HG02973 (cell line): ENCODE results near the gene DGKG.

Source experiments
- ATAC-seq: cut with Tn5 transposase; IDR thresholded peaks from one replicate; pipeline ENCODE4 v1.9.1; 2021; ENCODE audit warnings: moderate library complexity; ENCODE audit not compliant: unreplicated experiment

DGKG gene

DNA sequence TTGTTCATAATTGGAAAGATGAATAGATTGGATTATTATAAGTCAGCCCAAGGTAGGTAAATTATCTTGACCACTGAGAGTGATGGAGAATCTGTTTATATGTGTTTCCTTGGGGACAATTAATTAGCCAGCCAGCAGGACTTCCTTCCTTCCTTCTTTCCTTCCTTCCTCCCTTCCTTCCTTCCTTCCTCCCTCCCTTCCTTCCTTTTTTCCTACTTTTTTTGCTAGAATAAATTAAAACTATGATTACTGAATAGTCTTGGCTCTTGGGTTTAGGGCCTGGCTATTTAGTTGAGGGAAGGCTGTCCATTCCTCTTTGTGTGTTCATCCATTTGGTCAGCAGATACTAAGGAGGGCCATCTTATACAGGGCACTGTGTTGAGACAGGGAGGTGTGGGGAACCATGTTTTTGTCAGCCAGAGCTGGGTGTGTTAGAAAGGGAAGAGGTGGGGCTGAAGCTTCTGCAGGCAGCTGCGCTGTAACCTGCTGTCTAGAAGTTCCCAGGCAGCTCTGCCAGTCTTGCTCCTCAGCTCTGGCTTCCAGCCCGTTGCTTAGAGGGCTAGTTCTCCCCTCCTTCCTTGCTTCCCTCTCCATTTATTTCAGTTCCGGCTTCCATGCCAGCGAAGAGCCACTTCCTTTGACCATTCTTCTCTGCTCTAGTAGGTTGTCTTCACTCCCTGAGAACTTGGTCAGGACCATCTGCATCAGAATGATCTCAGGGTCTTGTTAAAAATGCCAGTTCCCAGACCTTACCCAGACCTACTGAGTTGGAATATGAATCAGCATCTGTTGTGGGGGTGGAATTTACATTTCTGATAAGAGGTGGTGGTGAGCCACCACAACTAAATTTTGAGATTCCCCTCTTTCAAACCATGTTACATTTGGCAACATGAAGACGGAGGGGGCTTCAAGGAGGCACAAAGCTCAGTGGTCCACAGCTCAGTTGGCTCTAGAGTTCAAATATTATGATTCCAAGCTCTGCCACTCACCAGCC, 113.9 kb downstream of the DGKG start:
- no peak for ATAC-seq

DNA sequence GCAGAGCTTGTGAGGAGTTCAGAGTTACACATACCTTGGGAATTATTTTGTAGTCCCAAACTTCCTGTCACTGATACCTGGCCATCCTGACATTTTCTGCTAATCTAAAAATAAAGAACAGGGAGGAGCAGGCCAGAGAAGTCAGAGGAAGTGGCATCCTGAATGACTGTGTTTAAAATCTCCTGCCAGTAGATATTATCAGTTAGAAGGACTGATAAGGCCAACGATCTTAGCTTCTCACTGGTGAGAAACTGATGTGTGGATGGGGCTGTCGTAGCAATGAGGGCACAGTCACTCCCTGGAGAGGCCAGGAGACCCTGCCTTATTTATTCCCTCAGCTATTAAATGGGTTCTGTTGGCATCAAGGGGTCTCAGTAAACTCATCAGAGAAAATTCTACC, 115.1 kb downstream of the DGKG start:
- no peak for ATAC-seq

DNA sequence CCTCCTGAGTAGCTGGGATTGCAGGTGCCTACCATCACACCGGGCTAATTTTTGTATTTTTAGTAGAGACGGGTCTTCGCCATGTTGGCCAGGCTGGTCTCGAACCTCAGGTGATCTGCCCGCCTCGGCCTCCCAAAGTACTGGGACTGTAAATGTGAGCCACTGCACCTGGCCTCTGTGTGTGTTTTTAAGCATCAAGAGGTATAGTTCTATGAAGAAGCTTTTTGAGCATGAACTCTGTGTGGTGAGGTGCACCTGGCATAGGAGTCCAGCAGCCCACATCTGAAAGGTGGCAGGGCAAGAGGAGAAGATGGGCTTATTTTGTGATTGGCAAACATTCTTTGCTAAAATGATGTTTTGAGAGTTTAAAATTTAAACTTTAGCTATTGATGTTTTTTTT, 118.0 kb downstream of the DGKG start:
- ATAC-seq: no peak

DNA sequence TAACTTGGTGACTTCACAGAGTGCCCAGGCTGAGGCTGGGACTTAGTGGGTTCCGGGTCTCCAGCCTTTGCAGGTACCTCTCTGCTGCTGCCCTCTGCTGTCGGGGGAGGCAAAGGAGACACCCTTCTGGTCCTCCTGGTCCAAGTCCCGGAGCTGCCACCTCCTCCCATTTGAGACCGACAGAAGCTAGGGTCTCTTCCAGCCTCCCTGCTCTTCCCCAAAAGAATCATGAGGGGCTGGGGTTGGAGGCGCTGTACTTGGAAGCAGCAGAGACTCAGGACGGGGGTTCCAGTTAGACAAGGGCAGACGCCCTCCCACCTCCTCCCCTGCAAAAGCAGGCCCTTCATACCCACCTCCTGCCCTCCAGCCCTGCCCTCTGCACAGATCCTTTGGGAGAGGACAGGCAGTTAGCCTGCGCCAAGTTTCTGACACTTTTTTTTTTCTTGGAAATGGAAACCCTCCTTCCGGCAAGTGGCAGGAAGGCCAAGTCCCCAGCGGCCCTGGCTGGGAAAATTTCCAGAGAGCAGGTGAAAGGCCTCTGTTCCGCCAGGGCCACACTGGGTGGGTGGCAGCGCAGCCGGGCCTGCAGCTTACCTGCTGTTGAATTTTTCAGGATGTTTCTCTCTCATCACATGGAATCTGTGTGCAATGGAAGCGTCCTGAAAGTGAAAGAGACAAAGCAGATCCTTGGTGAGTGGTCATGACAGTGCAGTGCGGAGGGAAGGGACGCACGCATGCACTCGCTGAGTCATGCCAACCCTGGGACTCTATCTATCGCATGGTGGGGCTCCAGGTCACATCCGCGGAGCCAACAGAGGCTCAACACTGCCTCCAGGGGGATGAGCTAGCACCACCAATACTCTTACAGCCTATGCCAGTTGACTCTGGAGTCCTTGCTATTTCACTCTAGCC, 119.9 kb downstream of the DGKG start:
- peak; percentile 87 for ATAC-seq

DNA sequence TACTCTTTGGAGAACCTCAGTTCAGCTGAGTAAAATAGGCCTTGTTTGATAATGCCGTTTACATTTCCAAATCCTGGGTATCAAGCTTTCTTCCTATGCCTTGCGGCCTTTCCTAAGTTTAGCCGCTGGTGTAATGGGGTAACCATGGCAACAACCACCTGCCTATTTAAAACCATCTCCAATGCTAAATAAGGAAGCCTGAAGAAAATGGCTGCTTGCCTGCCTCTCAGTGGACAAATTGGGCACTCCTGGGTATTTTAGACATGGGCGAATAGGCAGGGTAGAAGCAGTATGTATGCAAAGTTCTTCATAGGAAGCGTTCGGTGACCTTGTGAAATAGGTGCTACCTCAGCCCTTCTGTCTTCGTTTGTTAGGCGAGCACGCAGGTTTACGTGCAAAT, 122.7 kb downstream of the DGKG start:
- ATAC-seq: no peak

DNA sequence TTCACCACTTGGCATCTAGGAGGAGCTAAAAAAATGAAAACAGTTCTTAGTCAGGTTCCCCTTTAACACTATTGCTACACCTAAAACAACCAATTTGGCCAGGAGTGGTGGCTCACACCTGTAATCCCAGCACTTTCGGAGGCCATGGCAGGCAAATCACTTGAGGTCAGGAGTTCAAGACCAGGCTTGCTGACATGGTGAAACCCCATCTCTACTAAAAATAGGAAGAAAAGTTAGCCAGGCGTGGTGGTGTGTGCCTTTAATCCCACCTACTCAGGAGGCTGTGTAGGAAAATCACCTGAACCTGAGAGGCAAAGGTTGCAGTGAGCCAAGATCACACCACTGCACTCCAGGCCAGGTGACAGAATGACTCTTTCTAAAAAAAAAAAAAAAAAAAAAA, 124.1 kb downstream of the DGKG start:
- no peak for ATAC-seq

DNA sequence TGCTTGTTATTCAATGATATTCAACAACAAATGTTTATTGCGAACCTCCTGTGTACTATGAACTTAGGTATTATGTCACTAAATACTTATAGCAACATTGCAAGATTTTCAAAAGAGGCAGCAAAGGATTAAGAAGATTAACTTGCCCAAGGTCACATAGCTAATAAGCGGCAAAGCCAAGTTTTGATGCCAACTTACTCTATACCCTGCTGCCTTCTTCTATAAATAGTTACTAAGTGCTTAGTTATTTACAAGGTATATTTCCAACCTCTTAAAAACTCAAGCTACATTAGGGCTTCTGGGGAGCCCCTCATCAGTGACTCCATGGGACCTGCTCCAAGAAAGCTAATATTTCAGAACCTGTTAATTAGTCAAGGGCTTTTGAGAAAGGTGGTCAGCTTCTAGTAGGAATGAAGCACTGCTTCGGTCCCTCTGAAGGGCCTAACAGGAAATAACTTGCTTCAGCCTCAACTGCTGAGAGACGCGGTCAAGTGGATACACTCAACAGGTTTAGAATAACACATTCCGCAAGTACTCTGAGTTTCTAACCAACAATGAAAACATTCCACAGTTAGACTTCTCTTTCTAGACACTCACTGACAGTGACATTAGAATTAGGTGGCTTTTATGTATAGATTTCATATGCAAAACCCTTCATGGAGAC, 125.5 kb downstream of the DGKG start:
- no peak for ATAC-seq

DNA sequence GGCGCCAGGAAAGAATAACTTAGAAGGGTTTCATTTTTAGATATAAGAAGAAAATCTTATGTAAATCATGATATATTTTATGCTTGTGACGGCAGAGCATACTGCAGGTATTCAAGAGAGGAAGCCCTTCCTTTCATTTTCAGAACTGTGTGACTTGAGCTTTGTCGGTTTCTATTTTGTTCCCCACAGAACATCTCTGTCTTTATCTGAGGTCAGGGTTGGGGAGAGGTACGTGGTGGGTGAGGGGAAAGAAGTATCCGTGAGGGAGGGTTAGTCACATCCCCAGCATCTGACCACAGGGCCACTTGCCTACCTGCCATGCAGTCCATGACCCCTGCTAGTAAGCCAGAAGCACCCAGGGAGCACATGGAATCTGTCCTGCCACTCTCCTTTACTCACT, 126.5 kb downstream of the DGKG start:
- peak; percentile 69 for ATAC-seq

DNA sequence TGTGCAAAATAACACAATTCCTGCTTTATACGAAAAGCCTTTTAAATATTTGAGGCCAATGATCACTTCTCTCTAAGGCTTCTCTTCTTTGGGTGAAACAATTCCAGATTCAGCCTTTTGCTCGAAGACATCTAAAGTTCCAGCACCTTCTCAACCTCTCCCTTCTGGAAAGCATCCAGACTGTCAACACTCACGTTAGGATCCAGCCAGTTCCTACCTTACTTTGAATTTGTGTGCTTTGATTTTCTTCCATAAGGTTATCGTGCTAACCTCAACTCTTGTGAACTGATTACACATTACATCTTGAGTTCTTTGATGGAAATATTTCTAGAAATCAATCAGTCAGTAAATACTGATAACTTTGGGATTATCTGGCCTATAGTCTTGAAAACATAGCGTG, 127.9 kb downstream of the DGKG start:
- no peak for ATAC-seq

DNA sequence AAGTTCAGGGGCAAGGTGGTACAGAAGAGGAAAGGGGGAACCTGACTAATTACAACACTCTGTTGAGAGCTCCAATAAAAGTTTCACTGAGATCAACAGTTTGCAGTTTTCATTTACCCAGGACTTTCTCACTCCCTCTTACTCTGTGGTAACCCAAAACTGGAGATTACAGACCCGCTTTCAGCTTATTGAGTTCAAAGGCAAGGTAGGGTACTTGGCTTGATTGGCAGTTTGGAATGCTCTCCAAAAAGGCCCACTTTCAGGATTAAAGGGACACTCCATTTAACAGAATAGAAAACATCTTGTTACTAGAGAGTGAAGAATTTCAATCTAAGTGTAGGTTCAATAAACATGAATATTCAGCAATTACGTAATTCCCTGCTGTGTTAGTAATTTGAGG, 135.6 kb downstream of the DGKG start:
- ATAC-seq: no peak

DNA sequence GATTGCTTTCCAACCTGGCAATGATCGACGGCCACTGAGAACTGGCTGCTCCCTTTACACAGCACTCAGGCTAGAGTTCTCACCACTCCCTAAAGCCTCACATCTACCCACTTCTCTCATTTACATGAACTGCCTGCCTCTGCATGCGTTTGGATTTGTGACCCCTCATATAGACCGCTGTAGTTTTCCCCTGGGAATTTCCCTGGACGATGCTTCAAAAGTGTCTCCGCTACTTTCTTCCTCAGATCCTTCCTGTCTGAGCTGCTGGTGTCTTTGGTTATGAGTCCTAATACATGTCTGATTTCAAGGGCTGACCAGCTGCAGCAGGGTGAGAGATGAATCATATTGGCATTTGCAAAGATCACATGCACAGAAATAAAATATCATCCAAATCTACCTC, 136.4 kb downstream of the DGKG start:
- peak; percentile 69 for ATAC-seq

DNA sequence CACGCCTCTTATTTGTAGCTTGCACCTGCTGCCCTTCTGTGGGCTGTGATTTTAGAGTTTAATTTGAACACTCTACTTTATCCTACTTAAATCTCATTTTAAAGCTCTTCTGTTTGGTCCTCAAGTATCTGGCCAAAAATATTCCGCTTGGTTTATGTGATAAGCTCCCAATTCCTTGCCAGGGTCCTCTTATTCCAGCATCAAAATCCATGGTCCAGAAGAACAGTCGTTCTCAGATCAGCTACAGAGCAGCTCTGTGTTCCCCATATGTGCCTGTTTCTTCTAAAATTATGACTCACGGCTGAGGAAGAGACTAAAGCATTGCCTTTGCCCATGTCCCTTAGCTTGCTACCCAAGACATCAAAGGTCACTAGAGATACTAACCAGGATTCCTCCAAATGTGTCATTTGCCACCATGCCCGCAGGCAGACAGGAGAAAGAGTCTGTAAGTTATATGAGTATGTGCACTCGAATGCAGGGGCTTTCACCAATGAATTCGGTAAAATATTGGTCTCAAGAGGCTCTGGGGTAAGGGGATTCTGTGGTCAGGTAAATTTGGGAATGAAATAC, 137.9 kb downstream of the DGKG start:
- ATAC-seq: no peak

DNA sequence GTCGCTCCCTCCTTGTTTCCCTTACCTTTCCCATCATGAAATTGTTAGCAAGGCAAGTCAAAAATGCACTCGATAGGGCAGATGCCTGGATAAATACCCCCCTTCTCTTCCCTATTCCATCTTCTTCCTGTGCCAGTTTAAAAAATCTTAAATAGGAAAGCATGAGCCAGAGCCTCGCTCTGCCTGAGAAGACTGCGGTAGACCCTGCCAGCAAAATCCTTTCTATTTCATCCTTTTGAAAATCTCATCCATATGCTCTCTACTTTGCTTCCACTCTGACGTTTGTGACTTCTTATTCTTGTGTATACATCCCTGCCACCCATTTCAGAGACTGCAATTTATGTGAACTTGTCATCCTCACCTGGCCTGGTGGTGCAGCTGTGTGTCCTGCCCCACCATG, 138.6 kb downstream of the DGKG start:
- ATAC-seq: no peak

DNA sequence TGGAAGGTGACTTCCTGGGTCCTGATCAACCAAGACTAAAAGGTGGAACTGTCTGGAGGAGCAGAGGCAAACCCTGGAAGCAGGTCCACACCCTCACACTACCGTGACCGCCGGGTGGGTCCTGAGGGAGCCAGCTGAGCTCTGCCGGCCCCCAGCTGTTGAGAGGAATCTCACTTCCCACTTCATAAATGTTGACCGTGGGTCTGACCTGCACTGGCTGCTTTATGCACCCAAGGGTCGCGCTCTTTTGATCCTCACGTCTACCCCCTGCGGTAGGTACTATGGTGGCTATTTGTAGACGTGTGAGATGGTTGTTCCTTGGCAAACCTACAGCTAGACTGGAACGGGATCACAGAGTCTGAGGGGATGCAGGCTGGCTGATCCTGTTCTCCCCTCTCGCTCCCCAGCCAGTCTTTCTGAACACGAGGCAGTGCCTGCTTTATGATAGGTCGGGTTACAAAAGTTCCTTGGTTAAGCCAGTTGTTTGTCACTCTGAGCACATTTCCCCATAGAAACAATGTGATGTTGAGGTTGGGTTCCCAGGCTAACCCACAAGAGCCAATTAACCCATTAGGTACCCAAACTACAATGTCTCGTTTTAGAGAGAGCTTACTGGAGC, 140.2 kb downstream of the DGKG start:
- ATAC-seq: no peak

DNA sequence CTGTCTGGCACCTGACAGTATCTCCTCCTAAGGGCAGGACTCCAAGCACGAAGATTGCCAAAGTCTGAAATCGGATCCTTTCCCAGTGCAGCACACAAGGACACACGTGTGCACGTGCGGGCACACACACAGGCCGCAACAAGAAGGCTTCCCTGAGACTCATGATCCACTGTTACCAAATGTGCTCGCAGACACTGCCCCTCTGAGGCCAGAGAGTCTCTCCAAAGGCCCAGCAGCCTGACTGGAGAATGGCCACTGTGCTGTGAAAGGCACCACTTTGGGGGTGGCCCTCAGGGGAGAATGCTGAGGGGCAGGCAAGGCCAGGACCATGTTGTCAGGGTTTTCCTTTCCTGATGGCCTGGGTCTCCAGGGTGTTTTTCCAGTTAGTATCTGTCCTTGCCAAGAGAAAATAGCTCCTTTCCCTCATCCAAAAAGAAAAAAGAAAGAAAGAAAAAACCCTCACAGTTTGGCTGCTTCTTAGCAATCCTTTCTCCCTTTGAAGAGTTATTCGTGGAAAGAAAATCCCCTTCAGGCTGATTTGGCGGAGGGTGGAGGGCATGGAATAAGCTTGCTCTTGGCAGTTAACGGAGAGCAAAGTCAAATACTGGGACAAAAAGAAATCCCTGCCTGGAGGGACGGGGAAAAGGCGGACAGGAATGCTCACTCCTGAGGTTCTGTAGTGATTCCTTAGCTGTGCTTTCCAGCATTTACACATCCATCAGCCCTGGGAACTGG, 141.0 kb downstream of the DGKG start:
- ATAC-seq: no peak

DNA sequence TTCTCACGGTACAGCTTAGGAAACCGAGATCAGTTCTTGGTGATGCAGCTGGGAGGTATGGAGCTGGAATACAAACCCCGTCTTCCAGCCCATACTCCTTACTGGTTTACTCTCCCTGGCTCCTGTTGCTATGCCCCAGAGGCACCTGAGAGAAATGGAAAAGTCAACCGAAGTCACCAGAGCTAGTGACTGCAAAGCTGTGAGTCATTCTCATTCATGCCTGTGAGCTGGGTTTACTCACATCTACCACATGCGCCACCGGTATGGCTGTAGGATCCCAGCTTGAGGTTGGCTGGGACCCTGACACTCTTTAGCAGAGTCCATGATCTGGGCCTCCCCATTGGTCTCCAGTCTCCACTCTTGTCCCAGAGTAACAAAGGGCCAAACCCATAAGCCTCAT, 141.7 kb downstream of the DGKG start:
- no peak for ATAC-seq

DNA sequence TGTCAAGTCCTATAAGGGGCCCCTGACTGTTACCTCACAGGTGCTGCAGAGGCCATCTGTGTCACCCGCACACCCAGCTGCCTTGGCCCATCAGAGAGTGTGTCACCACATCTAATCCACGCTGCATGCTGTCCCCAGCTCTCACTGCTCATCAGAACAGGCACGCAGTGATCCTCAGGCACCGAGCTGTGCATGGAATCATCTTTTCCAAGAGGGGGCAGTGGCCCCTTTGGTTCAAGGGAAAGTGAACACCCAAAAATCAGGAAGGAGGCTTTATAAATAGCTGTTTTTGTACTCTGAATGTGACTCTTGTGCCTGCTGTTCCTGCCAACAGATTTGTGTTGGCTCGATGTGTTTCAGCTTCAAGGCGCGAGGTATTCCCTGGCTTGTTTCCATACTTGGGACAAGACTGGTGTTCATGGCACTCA, 142.8 kb downstream of the DGKG start:
- no peak for ATAC-seq

DNA sequence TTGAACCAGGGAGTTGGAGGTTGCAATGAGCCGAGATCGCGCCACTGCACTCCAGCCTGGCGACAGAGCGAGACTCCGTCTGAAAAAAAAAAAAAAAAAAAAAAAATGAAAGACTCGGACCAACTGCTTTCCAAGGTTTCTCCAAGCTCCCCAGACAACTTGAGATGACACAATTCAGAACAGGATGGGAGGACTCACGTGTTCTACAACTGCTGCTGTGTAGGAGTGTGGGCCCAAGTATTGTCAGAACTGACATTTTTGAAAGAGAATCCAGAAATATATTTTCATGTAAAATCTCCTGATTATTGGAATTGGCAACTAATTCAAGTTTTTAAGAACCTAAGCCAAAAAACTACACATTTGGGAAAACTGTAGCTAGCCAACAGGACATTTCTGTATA, 143.6 kb downstream of the DGKG start:
- no peak for ATAC-seq

DNA sequence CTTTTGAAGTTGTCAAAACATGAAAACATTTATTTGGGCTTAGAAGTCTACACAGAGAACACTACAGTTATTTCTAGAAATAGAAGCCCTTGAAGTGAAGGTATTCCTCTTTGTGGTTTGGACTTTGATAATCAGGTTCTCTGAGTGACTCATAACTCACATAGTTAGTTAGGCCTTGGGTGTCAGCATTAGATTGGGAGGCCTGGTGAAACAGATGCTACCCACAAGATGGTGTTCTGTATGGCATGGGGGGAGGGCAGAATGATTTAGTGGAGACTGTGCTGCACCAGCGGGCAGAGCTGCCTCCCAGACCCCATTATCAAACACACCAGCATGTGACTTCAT, 144.2 kb downstream of the DGKG start:
- peak; percentile 96 for ATAC-seq
